HG03139 (cell line): ENCODE data around the gene FATE1.

Experiments used
- ATAC-seq: cut with Tn5 transposase; IDR thresholded peaks from one replicate; pipeline ENCODE4 v1.9.1; 2021; ENCODE audit not compliant: unreplicated experiment

The FATE1 gene

DNA sequence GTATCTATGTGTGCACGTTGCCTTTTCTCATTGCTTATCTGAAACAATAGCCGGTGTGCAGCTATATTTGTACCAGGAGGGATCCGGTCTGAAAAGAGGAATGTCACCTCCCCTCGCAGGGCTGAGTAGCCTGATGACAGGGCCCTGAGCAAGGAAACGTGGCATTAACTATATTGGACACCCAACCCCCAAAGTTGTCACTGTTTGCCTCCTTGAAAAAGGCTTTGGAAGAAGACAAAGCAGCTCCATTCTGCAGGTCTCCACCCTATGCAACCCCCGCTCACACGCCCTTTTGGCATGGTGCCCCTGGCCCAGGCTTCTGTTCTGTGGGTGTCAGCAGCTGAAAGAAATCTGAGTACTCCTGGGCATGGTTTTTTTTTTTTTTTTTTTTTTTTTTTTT, 12.3 kb upstream of the FATE1 start:
- no peak for ATAC-seq

DNA sequence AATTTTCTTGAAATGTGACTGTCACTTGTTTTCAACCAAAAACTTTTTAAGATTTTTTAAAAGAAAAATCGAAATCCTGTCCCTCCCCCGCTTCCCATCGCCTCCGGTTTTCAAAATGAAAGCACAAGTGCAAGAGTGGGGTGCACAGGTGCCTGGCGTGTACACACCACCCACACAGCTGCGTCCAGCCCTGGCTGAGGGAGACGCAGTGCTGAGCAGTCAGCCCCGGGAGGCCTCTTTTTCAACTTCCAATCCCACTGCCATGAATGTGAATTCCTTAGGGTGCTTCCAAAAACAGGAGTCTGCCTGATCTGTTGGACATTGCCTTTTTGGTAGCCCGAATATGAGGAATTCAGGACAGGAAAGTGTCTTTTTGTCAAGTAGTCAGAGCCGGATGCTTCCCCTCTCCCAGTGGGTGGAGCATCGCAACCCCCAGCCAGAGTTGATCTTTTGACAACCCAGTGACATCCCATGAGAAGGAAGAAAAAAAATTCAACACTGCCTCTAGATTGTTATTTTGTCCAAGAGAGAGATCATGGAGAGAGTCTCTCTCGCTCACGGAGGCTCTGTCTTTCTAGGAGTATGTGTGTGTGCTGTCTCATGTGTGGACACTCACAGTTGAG, 11.7 kb upstream of the FATE1 start:
- ATAC-seq, result no peak

DNA sequence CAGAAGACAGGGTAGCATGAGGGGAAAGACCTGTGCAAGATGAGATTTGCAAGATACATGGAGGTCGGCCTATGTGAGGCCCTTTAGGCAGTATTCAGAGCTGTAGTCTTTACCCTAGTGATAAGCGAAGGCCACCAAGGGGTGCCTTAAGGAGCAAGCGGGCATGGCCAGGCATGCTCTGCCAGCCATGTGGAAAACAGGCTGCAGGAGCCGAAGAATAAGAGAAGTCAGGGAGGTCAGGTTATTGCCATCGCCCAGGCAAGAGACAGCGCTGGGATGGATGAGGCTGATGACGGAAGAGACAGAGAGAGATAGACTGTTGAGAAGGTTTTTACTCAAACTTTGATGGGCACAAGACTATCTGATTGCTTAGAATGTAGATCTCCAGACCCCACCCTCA, 7.0 kb upstream of the FATE1 start:
- no peak for ATAC-seq

GRCh38 chrX:151710457-151710856, 5.4 kb upstream of the FATE1 start:
- no peak for ATAC-seq

- no peak for ATAC-seq
Observed at GRCh38 chrX:151711154-151711553, 4.7 kb upstream of the FATE1 start.

DNA sequence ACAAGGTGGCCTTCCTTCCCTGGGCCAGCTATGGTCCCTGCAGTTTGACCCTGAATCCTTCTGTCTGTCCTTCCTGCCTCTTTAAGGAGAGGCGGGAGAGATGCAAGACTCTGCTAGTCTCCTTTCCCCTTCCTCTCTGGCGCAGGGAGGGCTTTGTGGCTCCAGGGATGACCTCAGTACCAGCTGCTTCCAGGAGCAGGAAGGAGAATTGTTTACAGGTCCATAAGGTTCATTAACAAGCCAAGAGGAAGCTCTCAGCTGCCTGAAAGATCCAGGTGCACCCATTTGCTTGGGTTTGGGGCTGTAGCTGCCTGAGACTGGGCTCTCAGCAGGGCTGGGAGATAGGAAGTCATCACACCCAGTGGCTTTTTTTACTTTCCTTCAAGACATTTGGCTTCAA, 4.0 kb upstream of the FATE1 start:
- no peak for ATAC-seq

DNA sequence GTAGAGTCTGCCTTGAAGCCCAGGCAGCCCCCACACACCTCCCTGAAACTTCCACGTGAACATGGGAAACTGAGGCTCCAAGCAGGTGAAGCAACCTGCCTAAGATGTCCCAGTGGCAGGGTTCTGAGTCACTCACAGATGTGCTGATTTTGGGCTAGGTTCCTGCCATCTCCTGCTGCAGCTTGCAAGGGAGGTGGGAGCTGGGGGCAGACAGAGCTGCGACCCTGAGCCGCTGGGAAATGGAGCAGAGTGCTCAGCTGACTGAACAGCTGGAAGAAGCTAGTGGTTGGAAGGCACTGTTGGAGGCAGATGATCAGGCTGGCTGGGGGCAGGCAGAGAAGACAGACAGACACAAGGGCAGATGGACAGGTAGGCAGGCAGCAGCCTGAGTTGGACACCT, 3.6 kb upstream of the FATE1 start:
- ATAC-seq, result no peak

GRCh38 chrX:151713849-151714248, 2.0 kb upstream of the FATE1 start:
- ATAC-seq, result no peak

DNA sequence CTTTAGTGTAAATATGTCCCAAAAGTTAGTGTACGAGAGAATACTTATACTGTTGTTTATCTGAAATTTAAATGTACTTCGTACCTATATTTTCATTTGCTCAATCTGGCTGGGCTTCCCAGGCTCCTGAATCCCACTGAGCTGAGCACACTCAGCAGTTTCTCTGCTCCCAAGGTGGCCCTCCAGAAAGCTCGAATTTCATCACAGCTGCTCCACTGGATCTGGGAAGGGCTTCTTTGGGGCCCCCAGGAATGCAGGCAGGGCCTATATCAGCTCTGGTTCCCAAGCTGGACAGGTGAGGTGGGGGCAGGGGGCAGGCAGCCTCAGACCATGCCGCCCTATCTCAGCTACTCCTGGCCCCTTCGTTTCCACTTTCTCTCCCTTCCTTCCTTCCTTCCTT, 1.5 kb upstream of the FATE1 start:
- ATAC-seq, result no peak

DNA sequence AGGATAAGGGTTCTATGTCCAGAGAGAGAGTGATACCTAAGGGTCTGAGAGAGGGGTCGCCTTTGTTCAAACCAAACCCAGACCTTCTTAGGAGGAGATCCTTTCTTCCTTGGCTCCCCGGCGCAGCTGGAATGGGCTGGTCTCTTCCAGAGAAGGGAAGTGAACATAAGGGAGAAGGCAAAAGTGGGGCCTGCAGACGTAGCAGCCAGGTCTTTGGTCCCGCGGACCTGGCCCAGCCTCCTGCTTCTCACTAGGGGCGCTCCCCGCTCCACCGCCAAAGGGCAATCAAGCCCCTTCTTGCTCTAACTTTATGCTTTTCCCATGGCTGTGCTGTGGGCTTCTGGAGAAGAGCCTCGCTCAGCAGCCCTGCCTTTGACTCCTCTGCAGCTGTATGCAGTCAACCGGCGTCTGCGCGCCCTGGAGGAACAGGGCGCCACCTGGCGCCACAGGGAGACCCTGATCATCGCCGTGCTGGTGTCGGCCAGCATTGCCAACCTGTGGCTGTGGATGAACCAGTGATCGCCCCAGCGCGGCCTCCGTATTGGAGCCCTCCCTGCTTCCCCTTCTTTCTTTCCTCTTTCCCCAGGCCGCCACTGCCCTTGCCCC, 6.5 kb downstream of the FATE1 start:
- ATAC-seq, result no peak

GRCh38 chrX:151723156-151723760, 7.4 kb downstream of the FATE1 start:
- no peak for ATAC-seq

- ATAC-seq, result no peak
Observed at GRCh38 chrX:151724563-151725337, 8.9 kb downstream of the FATE1 start.

DNA sequence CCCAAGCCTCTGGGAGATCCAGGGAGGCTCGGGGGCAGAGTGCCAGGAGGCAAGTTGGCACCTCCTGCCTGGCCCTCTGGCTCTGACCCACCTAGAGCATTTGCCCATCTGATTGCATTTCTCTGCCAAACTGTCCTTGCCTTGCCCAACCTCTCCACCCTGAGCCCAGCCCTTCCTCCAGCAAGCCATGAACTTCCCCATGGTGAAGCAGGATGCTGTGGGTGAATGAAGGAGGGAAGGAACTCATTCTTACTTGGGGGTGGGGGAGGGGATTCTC, 9.4 kb downstream of the FATE1 start:
- ATAC-seq, result no peak

- ATAC-seq, result no peak
Observed at GRCh38 chrX:151726751-151727150, 10.9 kb downstream of the FATE1 start.

DNA sequence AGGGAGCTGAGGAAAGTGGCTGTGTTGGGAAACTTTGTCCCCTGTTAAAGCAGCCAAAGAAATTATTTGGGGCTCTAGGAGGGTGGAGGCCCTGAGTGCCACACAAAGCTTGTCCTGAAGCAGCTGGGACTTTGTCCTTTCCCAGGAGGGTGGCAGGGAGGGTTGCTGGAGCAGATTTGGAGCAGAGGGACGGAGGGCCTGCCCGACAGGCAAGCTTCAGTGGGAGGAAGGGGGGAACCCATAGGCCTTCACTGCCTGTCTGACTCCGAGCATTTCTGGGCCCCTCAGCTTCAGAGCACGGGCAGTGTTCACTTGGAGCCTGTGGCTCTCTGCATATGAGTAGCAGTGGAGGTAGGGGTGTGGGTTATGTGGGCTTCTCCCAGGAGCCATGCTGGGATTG, 11.5 kb downstream of the FATE1 start:
- ATAC-seq, result no peak

- ATAC-seq, result no peak
Observed at GRCh38 chrX:151729056-151729725, 13.4 kb downstream of the FATE1 start.

GRCh38 chrX:151734446-151734845, 18.6 kb downstream of the FATE1 start, which contains the start of gene CNGA2:
Gene CNGA2 (plus strand): TSS chrX:151734746. CDS start chrX:151738484, 3,738 bp downstream.
- no peak for ATAC-seq

DNA sequence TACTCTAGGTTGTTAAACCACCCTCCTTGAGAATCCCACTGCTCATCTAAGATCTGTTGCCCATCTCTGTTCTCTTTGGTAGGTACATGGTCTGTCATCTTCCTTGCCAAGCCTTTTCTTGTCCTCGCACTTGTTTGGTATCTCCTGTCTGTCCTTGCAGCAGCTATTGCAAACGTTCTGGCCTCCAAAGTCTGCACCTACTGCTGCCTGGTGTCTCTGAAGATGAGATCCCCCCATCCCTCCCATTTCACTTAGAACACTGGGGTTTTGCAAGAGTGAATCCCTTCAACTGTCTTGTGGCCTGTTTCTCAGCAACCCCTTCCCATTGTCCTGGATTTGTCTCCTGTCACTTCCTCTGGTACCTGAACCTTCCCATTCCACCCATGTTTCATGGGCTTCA, 19.4 kb downstream of the FATE1 start:
- ATAC-seq, result no peak

- ATAC-seq, result no peak
Observed at GRCh38 chrX:151736685-151737084, 20.9 kb downstream of the FATE1 start.

DNA sequence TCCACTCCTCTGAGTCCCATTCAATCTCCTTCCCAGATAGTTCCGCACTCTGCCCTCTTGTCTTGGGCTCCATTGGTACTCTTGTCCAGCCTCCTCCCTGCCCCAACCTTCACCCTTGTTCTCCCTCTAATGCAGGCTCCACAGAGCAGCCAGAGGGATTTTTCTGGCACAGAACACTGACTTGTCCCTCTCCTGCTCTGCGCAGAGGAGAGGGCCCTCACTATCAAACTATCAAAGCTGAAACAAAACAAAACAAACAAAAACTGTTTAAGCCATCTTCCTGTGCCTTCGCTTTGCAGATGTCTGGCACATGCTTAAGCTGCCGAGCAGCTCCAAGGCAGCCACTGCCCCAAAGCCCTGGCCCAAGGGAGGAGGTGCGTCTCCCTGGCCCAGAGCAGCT, 21.7 kb downstream of the FATE1 start:
- no peak for ATAC-seq

DNA sequence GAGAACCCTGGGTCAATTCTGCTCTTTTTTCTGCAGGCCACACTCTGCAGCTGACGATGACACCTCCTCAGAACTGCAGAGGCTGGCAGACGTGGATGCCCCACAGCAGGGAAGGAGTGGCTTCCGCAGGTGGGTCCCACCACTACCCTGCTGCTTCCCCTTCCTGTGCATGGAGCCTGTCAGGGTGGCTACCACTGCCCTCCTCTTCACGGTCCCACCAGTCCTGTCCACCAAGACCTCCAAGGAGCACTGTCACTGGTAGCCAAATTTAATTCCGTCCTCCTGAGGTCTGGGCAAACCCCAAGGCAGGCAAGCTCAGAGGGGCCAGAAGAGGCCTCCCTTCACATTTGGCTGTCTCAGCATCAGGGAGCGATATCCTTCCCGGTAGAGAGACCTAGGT, 22.9 kb downstream of the FATE1 start:
- no peak for ATAC-seq

GRCh38 chrX:151741606-151742005, 25.8 kb downstream of the FATE1 start:
- no peak for ATAC-seq
